Epithelial cell of proximal tubule (primary cell): ENCODE results near the gene MED13L. TPM values are rescaled to one million over a fixed set of nuclear protein-coding genes. Genes with fewer than 3 reads are reported as not detected.

Experiments used
- DNase-seq: peaks from one replicate; pipeline ENCODE4 v3.0.0-alpha.2; 2011; ENCODE audit warnings: low read depth
- H3K4me3 ChIP-seq: 2 replicates; pipeline ENCODE4 v1.5.1; 2011; ENCODE audit warnings: low read depth, mild to moderate bottlenecking, low read length
- CTCF ChIP-seq: conservative IDR thresholded peaks from 2 replicates; pipeline ENCODE4 v1.5.1; 2012; ENCODE audit warnings: low read depth, mild to moderate bottlenecking, low read length
- total RNA-seq: library from RNA; depleted of rRNA; stranded (reverse); fragments of >200 nt; gene quantifications from 2 replicates; pipeline ENCODE4 v1.2.3, GENCODE V29; 2015

MED13L gene
- 23.9 and 37.9 TPM in 2 replicates for total RNA-seq

- peak within 1 kb of the TSS; percentile 72 for H3K4me3 ChIP-seq
- TF ChIP-seq CTCF = no peak
- DNase-seq = no peak
Measured at GRCh38 chr12:116277467-116278278, at the start of gene MED13L. Gene MED13L (minus strand): TSS chr12:116277693. CDS start chr12:116277131, 562 bp downstream.

DNA sequence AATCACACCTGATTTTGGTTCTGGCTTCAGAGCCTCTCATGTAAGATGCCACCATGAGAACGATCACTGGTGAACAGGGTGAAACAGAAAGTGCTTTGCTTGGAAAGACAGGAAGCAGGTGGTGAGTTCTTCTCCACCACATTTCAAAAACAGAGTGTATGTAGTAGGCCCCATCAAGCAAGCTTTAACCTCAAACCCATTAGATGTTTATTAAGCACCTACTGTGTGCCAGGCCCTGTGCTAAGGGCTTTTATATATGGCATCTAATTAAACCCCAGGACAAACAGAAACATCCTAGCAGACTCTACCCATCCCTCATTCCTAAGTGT is 47.8 kb upstream of the MED13L start:
- no peak overlapping the region for H3K4me3 ChIP-seq
- DNase-seq = no peak
- no peak for TF ChIP-seq CTCF

GRCh38 chr12:116324654-116325335 is 47.3 kb upstream of the MED13L start:
- no peak for DNase-seq
- H3K4me3 ChIP-seq = no peak overlapping the region
- TF ChIP-seq CTCF = no peak

GRCh38 chr12:116323406-116324386 is 46.2 kb upstream of the MED13L start:
- no peak overlapping the region for H3K4me3 ChIP-seq
- TF ChIP-seq CTCF = no peak
- no peak for DNase-seq

- no peak overlapping the region for H3K4me3 ChIP-seq
- TF ChIP-seq CTCF = no peak
- DNase-seq = no peak
Measured at GRCh38 chr12:116321913-116322312, 44.4 kb upstream of the MED13L start.

- no peak for TF ChIP-seq CTCF
- H3K4me3 ChIP-seq = no peak overlapping the region
- no peak for DNase-seq
Measured at GRCh38 chr12:116320791-116321217, 43.3 kb upstream of the MED13L start.
